Hepatocyte (in vitro differentiated cells): ENCODE measurements around the gene MAP1A.

Experiments used
- EZH2 ChIP-seq: fragments of 200-600 bp; sonication (generic); IDR thresholded peaks from 2 replicates; pipeline ENCODE4 v1.6.1; 2016; ENCODE audit warnings: antibody characterized with exemption, mild to moderate bottlenecking, borderline replicate concordance
- EZH2phosphoT487 ChIP-seq: fragments of 200-600 bp; sonication (generic); IDR thresholded peaks from one replicate; pipeline ENCODE4 v1.6.1; 2018; ENCODE audit warnings: antibody characterized with exemption, mild to moderate bottlenecking, low read depth, moderate library complexity; ENCODE audit not compliant: unreplicated experiment, severe bottlenecking

DNA sequence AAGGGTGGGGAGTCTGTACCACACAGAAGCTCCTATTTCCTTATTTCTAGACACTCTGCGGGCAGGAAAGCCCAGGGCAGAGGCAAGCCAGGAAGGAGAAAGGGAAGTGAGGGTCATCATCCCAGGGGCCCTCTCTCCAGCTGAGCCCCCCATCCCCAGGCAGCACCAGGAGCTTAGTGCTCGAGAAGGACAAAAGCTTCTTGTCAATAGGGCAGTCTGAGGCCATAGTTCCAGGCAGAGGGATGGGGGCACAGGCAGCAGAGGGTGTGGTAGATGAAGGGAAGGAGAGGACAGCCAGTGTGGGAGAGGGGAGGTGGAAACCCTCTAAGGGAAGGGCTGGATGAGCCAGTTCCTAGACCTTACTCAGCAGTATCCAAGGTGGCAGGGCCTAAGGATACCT, 2.7 kb downstream of the MAP1A start:
- TF ChIP-seq EZH2phosphoT487, result no peak
- TF ChIP-seq EZH2, result no peak
